Neural cell (in vitro differentiated cells): ENCODE measurements around the gene CACNA2D4. TPM values are rescaled to one million over a fixed set of nuclear protein-coding genes. Genes with fewer than 3 reads are reported as not detected.

Source experiments
- H2AFZ ChIP-seq: fragments of 200-600, 300-800 bp; sonication (generic), shearing (Covaris generic); 2 replicates; pipeline ENCODE4 v1.6.0; 2014; ENCODE audit warnings: low read depth, mild to moderate bottlenecking, antibody characterized with exemption, low read length, moderate library complexity
- H3F3A ChIP-seq: fragments of 200-600 bp; shearing (Covaris generic); 2 replicates; pipeline ENCODE4 v1.6.1; 2016; ENCODE audit warnings: mild to moderate bottlenecking, moderate library complexity, mixed read lengths, antibody characterized with exemption, low read length; ENCODE audit not compliant: insufficient read depth, poor library complexity, severe bottlenecking
- H3K27ac ChIP-seq: fragments of 200-600, 300-800 bp; sonication (generic), shearing (Covaris generic); 2 replicates; pipeline ENCODE4 v1.5.1; 2014; ENCODE audit warnings: mild to moderate bottlenecking, low read length, moderate library complexity
- H3K27me3 ChIP-seq: fragments of 300-800, 200-600 bp; sonication (generic), shearing (Covaris generic); 2 replicates; pipeline ENCODE4 v1.6.0; 2014; ENCODE audit warnings: mild to moderate bottlenecking, low read depth, low read length, moderate library complexity; ENCODE audit not compliant: insufficient read depth
- H3K36me3 ChIP-seq: fragments of 300-800, 200-600 bp; sonication (generic), shearing (Covaris generic); 2 replicates; pipeline ENCODE4 v1.5.1; 2014; ENCODE audit warnings: mild to moderate bottlenecking, antibody characterized with exemption, low read length, moderate library complexity; ENCODE audit not compliant: insufficient read depth
- H3K4me2 ChIP-seq: fragments of 300-800, 200-600 bp; sonication (generic), shearing (Covaris generic); 2 replicates; pipeline ENCODE4 v1.6.0; 2014; ENCODE audit warnings: mild to moderate bottlenecking, low read length
- H3K4me3 ChIP-seq: fragments of 300-800, 200-600 bp; sonication (generic), shearing (Covaris generic); 2 replicates; pipeline ENCODE4 v1.5.1; 2014; ENCODE audit warnings: mild to moderate bottlenecking, low read length, moderate library complexity
- H3K79me2 ChIP-seq: fragments of 200-600 bp; shearing (Covaris generic); replicated peaks from 2 replicates; pipeline ENCODE4 v1.6.0; 2014; ENCODE audit warnings: mild to moderate bottlenecking, low read length, moderate library complexity; ENCODE audit not compliant: insufficient read depth
- H3K9ac ChIP-seq: fragments of 300-800, 200-600 bp; sonication (generic), shearing (Covaris generic); 2 replicates; pipeline ENCODE4 v1.6.1; 2016; ENCODE audit warnings: mild to moderate bottlenecking, low read length, mixed read lengths
- H3K9me2 ChIP-seq: fragments of 200-600 bp; shearing (Covaris generic); 2 replicates; pipeline ENCODE4 v1.6.1; 2016; ENCODE audit warnings: mild to moderate bottlenecking, low read length, mixed read lengths; ENCODE audit not compliant: insufficient read depth
- H3K9me3 ChIP-seq: fragments of 200-600, 300-800 bp; sonication (generic), shearing (Covaris generic); 2 replicates; pipeline ENCODE4 v1.6.1; 2016; ENCODE audit warnings: mild to moderate bottlenecking, mixed run types, low read length, moderate library complexity, mixed read lengths
- H4K20me1 ChIP-seq: fragments of 200-600 bp; shearing (Covaris generic); 2 replicates; pipeline ENCODE4 v1.6.1; 2016; ENCODE audit warnings: mild to moderate bottlenecking, mixed run types; ENCODE audit not compliant: insufficient read depth
- EP300 ChIP-seq: fragments of 450-650 bp; conservative IDR thresholded peaks from 2 replicates; pipeline ENCODE4 v1.6.1; 2014; ENCODE audit warnings: antibody characterized with exemption, mild to moderate bottlenecking, moderate library complexity; ENCODE audit not compliant: poor library complexity, severe bottlenecking
- EZH2 ChIP-seq: fragments of 200-600, 300-800 bp; shearing (Covaris generic), sonication (generic); IDR thresholded peaks from 2 replicates; pipeline ENCODE4 v1.6.1; 2014; ENCODE audit warnings: antibody characterized with exemption, low read length, borderline replicate concordance, mild to moderate bottlenecking; ENCODE audit not compliant: insufficient read depth, poor library complexity, severe bottlenecking
- MXI1 ChIP-seq: fragments of 450-650 bp; conservative IDR thresholded peaks from 2 replicates; pipeline ENCODE4 v1.6.1; 2014; ENCODE audit warnings: antibody characterized with exemption, mild to moderate bottlenecking; ENCODE audit not compliant: poor library complexity, severe bottlenecking
- POLR2AphosphoS5 ChIP-seq: IDR thresholded peaks from 2 replicates; pipeline ENCODE4 v1.6.1; 2012
- RAD21 ChIP-seq: fragments of 450-650 bp; conservative IDR thresholded peaks from 2 replicates; pipeline ENCODE4 v1.6.1; 2014; ENCODE audit warnings: antibody characterized with exemption, mild to moderate bottlenecking, moderate library complexity
- SMC3 ChIP-seq: fragments of 450-650 bp; conservative IDR thresholded peaks from 2 replicates; pipeline ENCODE4 v1.6.1; 2014; ENCODE audit warnings: antibody characterized with exemption, mild to moderate bottlenecking, moderate library complexity; ENCODE audit not compliant: poor library complexity
- TAF1 ChIP-seq: IDR thresholded peaks from 2 replicates; pipeline ENCODE4 v1.6.1; 2012; ENCODE audit warnings: low read depth
- polyA plus RNA-seq: library from polyadenylated mRNA; depleted of rRNA; stranded (reverse); fragments of >200 nt; gene quantifications from 2 replicates; pipeline ENCODE4 v1.2.3, GENCODE V29; 2014
- TF ChIP-seq, protein P1 (sequence below): IDR thresholded peaks from 2 replicates; pipeline ENCODE4 v1.6.1; 2012; ENCODE audit warnings: borderline replicate concordance
- TF ChIP-seq, protein P2 (sequence below): fragments of 450-650 bp; IDR thresholded peaks from 2 replicates; pipeline ENCODE4 v1.5.1; 2014; ENCODE audit warnings: antibody characterized with exemption, mild to moderate bottlenecking, moderate library complexity; ENCODE audit not compliant: poor library complexity, severe bottlenecking

Gene CACNA2D4
- polyA plus RNA-seq, 1 donor from 2014 or later, result not detected

DNA sequence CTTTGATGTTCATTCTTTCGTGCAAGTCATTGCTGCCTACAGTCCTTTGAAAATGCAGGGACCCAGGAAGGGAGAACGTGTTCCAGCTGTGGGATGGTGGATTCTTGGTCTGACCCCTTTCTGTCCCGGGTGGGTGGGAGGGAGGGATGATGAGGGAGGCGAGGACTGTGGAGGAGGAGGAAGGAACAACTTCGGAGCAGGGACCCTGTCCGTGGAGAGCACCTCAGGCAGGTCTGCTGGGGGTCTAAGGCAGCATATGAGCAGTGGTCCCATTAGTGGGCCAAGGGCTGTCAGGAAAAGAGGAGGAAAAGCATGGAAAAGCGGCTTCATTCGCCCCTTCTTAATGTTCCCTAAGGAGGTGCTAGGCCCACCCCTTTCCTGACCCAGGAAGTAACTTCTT, 36.0 kb downstream of the CACNA2D4 start:
- Histone ChIP-seq H3K9me2 (no peaks in the 10 kb centered on the region), H3K4me3 (no peak overlapping the region), H3K27ac (no peak overlapping the region), H3K36me3 (no peaks in the 10 kb centered on the region), H3K9me3 (no peaks in the 10 kb centered on the region), H3K27me3 (no peaks in the 10 kb centered on the region), H4K20me1 (no peaks in the 10 kb centered on the region), H3F3A (no peaks in the 10 kb centered on the region), H2AFZ (no peak overlapping the region), H3K79me2 (no peaks in the 10 kb centered on the region), H3K4me2 (no peak overlapping the region), H3K9ac (no peak overlapping the region)
- TF ChIP-seq, protein P1, sequence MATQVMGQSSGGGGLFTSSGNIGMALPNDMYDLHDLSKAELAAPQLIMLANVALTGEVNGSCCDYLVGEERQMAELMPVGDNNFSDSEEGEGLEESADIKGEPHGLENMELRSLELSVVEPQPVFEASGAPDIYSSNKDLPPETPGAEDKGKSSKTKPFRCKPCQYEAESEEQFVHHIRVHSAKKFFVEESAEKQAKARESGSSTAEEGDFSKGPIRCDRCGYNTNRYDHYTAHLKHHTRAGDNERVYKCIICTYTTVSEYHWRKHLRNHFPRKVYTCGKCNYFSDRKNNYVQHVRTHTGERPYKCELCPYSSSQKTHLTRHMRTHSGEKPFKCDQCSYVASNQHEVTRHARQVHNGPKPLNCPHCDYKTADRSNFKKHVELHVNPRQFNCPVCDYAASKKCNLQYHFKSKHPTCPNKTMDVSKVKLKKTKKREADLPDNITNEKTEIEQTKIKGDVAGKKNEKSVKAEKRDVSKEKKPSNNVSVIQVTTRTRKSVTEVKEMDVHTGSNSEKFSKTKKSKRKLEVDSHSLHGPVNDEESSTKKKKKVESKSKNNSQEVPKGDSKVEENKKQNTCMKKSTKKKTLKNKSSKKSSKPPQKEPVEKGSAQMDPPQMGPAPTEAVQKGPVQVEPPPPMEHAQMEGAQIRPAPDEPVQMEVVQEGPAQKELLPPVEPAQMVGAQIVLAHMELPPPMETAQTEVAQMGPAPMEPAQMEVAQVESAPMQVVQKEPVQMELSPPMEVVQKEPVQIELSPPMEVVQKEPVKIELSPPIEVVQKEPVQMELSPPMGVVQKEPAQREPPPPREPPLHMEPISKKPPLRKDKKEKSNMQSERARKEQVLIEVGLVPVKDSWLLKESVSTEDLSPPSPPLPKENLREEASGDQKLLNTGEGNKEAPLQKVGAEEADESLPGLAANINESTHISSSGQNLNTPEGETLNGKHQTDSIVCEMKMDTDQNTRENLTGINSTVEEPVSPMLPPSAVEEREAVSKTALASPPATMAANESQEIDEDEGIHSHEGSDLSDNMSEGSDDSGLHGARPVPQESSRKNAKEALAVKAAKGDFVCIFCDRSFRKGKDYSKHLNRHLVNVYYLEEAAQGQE, result no peak

- Histone ChIP-seq H3K9me3 (no peaks in the 10 kb centered on the region), H3K27me3 (no peaks in the 10 kb centered on the region), H3K4me3 (no peak overlapping the region), H3K27ac (no peak overlapping the region), H3F3A (no peaks in the 10 kb centered on the region), H2AFZ (no peak overlapping the region), H3K9ac (no peak overlapping the region), H3K4me2 (no peak overlapping the region), H3K36me3 (no peaks in the 10 kb centered on the region), H4K20me1 (no peaks in the 10 kb centered on the region), H3K9me2 (no peaks in the 10 kb centered on the region), H3K79me2 (no peaks in the 10 kb centered on the region)
- TF ChIP-seq RAD21, result no peak
- no peak for TF ChIP-seq MXI1
- TF ChIP-seq, protein P2, sequence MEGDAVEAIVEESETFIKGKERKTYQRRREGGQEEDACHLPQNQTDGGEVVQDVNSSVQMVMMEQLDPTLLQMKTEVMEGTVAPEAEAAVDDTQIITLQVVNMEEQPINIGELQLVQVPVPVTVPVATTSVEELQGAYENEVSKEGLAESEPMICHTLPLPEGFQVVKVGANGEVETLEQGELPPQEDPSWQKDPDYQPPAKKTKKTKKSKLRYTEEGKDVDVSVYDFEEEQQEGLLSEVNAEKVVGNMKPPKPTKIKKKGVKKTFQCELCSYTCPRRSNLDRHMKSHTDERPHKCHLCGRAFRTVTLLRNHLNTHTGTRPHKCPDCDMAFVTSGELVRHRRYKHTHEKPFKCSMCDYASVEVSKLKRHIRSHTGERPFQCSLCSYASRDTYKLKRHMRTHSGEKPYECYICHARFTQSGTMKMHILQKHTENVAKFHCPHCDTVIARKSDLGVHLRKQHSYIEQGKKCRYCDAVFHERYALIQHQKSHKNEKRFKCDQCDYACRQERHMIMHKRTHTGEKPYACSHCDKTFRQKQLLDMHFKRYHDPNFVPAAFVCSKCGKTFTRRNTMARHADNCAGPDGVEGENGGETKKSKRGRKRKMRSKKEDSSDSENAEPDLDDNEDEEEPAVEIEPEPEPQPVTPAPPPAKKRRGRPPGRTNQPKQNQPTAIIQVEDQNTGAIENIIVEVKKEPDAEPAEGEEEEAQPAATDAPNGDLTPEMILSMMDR, result no peak
- no peak for TF ChIP-seq TAF1
- TF ChIP-seq POLR2AphosphoS5, result no peak
- TF ChIP-seq SMC3, result no peak
- no peak for TF ChIP-seq EZH2
- TF ChIP-seq, protein P1, result no peak
- TF ChIP-seq EP300, result no peak
Measured at GRCh38 chr12:1881936-1882335, 36.5 kb downstream of the CACNA2D4 start.
